Smooth muscle cell (in vitro differentiated cells): ENCODE data around the gene CLEC18C. TPM values are rescaled to one million over a fixed set of nuclear protein-coding genes. Genes with fewer than 3 reads are reported as not detected.
"Not testable (repeated sequence)": the region's sequence is repeated elsewhere in the genome, so short reads cannot be mapped to it uniquely, and the experiment has no call there.

ENCODE experiments used
- DNase-seq: peaks from one replicate; lab custom pipeline; 2025; ENCODE audit not compliant: unreplicated experiment; lab: John Stamatoyannopoulos, UW
- H2AFZ ChIP-seq: fragments of 200-600 bp; sonication (generic); 2 replicates; pipeline ENCODE4 v1.6.0; 2016; ENCODE audit warnings: antibody characterized with exemption, low read depth, mild to moderate bottlenecking
- H3F3A ChIP-seq: fragments of 200-600 bp; sonication (generic); 2 replicates; pipeline ENCODE4 v1.6.0; 2017; ENCODE audit warnings: antibody characterized with exemption, low read depth
- H3K27ac ChIP-seq: fragments of 200-600 bp; sonication (generic); 2 replicates; pipeline ENCODE4 v1.5.1; 2016; ENCODE audit warnings: low read depth, mild to moderate bottlenecking
- H3K27me3 ChIP-seq: fragments of 200-600 bp; sonication (generic); 2 replicates; pipeline ENCODE4 v1.6.1; 2016; ENCODE audit warnings: low read depth, mild to moderate bottlenecking
- H3K36me3 ChIP-seq: fragments of 200-600 bp; sonication (generic); 2 replicates; pipeline ENCODE4 v1.5.1; 2016; ENCODE audit warnings: low read depth
- H3K4me1 ChIP-seq: fragments of 200-600 bp; sonication (generic); 2 replicates; pipeline ENCODE4 v1.5.1; 2016; ENCODE audit warnings: low read depth
- H3K4me2 ChIP-seq: fragments of 200-600 bp; sonication (generic); 2 replicates; pipeline ENCODE4 v1.6.0; 2016; ENCODE audit warnings: mild to moderate bottlenecking
- H3K4me3 ChIP-seq: fragments of 200-600 bp; sonication (generic); 2 replicates; pipeline ENCODE4 v1.5.1; 2016; ENCODE audit warnings: mild to moderate bottlenecking
- H3K79me2 ChIP-seq: fragments of 200-600 bp; sonication (generic); 2 replicates; pipeline ENCODE4 v1.6.0; 2016; ENCODE audit warnings: low read depth, mild to moderate bottlenecking
- H3K9ac ChIP-seq: fragments of 200-600 bp; sonication (generic); 2 replicates; pipeline ENCODE4 v1.6.0; 2016; ENCODE audit warnings: low read depth
- H3K9me3 ChIP-seq: fragments of 200-600 bp; sonication (generic); replicated peaks from 2 replicates; pipeline ENCODE4 v1.5.1; 2016; ENCODE audit warnings: low read depth
- H4K20me1 ChIP-seq: fragments of 200-600 bp; sonication (generic); 2 replicates; pipeline ENCODE4 v1.6.0; 2016; ENCODE audit warnings: low read depth
- WGBS: methylation state at CpG from one replicate; pipeline ENCODE4 v1.1.7; 2016; ENCODE audit warnings: low lambda C conversion rate; 5-methylcytosine and 5-hydroxymethylcytosine counted together
- polyA plus RNA-seq: library from polyadenylated mRNA; unstranded; fragments of >200 nt; fragmentation: Nextera tagmentation; extraction: Ambion mirVana; gene quantifications from 2 replicates; pipeline ENCODE4 v1.2.1, GENCODE V29; 2016
- small RNA-seq: library from RNA; depleted of rRNA; stranded (forward); fragments of <200 nt; gene quantifications from one replicate; pipeline ENCODE3, GENCODE V24; 2014
- total RNA-seq: library from RNA; depleted of rRNA; stranded (reverse); fragments of >200 nt; gene quantifications from 2 replicates; pipeline ENCODE4 v1.2.3, GENCODE V29; 2014

The CLEC18C gene
- total and polyA plus RNA-seq, 2 experiments from 2014 or later: 0.99 to 1.3 TPM

GRCh38 chr16:70223971-70224513 lies 50.5 kb downstream of the CLEC18C start:
- not testable (repeated sequence) for H3K27me3 ChIP-seq, H3F3A ChIP-seq, H3K27ac ChIP-seq, H2AFZ ChIP-seq, H3K4me1 ChIP-seq, H3K9ac ChIP-seq, H4K20me1 ChIP-seq, H3K9me3 ChIP-seq, H3K4me3 ChIP-seq, H3K36me3 ChIP-seq, DNase-seq, H3K4me2 ChIP-seq, H3K79me2 ChIP-seq
- 77% methylated on average over 1 of the region's 3 CpGs for WGBS

- H3K4me3 ChIP-seq, H4K20me1 ChIP-seq, H3K4me2 ChIP-seq, H3K9me3 ChIP-seq, H3K79me2 ChIP-seq, H3K36me3 ChIP-seq, H3K27ac ChIP-seq, H3K27me3 ChIP-seq, H3F3A ChIP-seq, DNase-seq, H2AFZ ChIP-seq, H3K9ac ChIP-seq, H3K4me1 ChIP-seq: not testable (repeated sequence)
- 98% methylated on average over 17 of the region's 24 CpGs for WGBS
Observed at GRCh38 chr16:70224645-70225044, 51.1 kb downstream of the CLEC18C start.

- WGBS: 80% methylated on average over 1 of the region's 4 CpGs
- H3K4me1 ChIP-seq, DNase-seq: not testable (repeated sequence)
Observed at GRCh38 chr16:70225430-70225829, 51.8 kb downstream of the CLEC18C start.

GRCh38 chr16:70226024-70226423 lies 52.4 kb downstream of the CLEC18C start:
- H3K4me3 ChIP-seq, H3F3A ChIP-seq, H4K20me1 ChIP-seq, H2AFZ ChIP-seq, H3K4me1 ChIP-seq, H3K9ac ChIP-seq, DNase-seq, H3K27ac ChIP-seq, H3K27me3 ChIP-seq, H3K4me2 ChIP-seq, H3K9me3 ChIP-seq, H3K36me3 ChIP-seq, H3K79me2 ChIP-seq: not testable (repeated sequence)

More at GRCh38 chr16:70225430-70225829, 51.8 kb downstream of the CLEC18C start:
- not testable (repeated sequence) for H3K27ac ChIP-seq, H3K79me2 ChIP-seq, H3K4me3 ChIP-seq, H3F3A ChIP-seq, H2AFZ ChIP-seq, H3K27me3 ChIP-seq, H4K20me1 ChIP-seq, H3K4me2 ChIP-seq, H3K9me3 ChIP-seq, H3K36me3 ChIP-seq, H3K9ac ChIP-seq

GRCh38 chr16:70231831-70232230 lies 58.2 kb downstream of the CLEC18C start:
- H3K9ac ChIP-seq, H3F3A ChIP-seq, H3K4me2 ChIP-seq, H3K27me3 ChIP-seq, H3K9me3 ChIP-seq, H2AFZ ChIP-seq, H3K4me1 ChIP-seq, H3K36me3 ChIP-seq, H3K4me3 ChIP-seq, H4K20me1 ChIP-seq, H3K27ac ChIP-seq, H3K79me2 ChIP-seq, DNase-seq: not testable (repeated sequence)
- 83% methylated on average over 3 of the region's 3 CpGs for WGBS

Small RNA genes lying within 50 kb of the gene (small RNA-seq; reads per million reads assigned to genes)
- not detected for gene AC009060.2

Other genes with a start within 250 kb of the CLEC18C start
- gene CLEC18A, start 222.5 kb upstream of the CLEC18C start, total RNA-seq: 0.45 and 2.1 TPM in 2 replicates
- gene CLEC18A, start 222.5 kb upstream of the CLEC18C start, polyA plus RNA-seq: 0.76 and 1.6 TPM in 2 replicates
- gene PDPR, start 59.5 kb upstream of the CLEC18C start, total RNA-seq: 11.2 and 12.5 TPM in 2 replicates
- 4.7 and 5.7 TPM in 2 replicates for gene PDPR, start 59.5 kb upstream of the CLEC18C start, polyA plus RNA-seq
- 10.0 and 10.7 TPM in 2 replicates for gene EXOSC6, start 78.2 kb downstream of the CLEC18C start, total RNA-seq
- gene EXOSC6, start 78.2 kb downstream of the CLEC18C start, polyA plus RNA-seq: 14.8 and 16.0 TPM in 2 replicates
- 54.0 and 67.0 TPM in 2 replicates for gene AARS1, start 115.7 kb downstream of the CLEC18C start, total RNA-seq
- gene AARS1, start 115.7 kb downstream of the CLEC18C start, polyA plus RNA-seq: 90.8 and 92.4 TPM in 2 replicates
- 24.5 and 49.6 TPM in 2 replicates for gene DDX19B, start 125.4 kb downstream of the CLEC18C start, total RNA-seq
- 31.8 and 40.9 TPM in 2 replicates for gene DDX19B, start 125.4 kb downstream of the CLEC18C start, polyA plus RNA-seq
- gene DDX19A, start 173.1 kb downstream of the CLEC18C start, total RNA-seq: 33.9 and 38.8 TPM in 2 replicates
- gene DDX19A, start 173.1 kb downstream of the CLEC18C start, polyA plus RNA-seq: 32.8 and 39.2 TPM in 2 replicates